Measurements from ENCODE around the gene IGFN1. TPM values are rescaled to one million over a fixed set of nuclear protein-coding genes. Genes with fewer than 3 reads are reported as not detected.

The IGFN1 gene
- total and polyA plus RNA-seq, 2 donors (not counting 3 experiments of a cell fraction or from before 2014, with no cell fraction given): not detected

DNA sequence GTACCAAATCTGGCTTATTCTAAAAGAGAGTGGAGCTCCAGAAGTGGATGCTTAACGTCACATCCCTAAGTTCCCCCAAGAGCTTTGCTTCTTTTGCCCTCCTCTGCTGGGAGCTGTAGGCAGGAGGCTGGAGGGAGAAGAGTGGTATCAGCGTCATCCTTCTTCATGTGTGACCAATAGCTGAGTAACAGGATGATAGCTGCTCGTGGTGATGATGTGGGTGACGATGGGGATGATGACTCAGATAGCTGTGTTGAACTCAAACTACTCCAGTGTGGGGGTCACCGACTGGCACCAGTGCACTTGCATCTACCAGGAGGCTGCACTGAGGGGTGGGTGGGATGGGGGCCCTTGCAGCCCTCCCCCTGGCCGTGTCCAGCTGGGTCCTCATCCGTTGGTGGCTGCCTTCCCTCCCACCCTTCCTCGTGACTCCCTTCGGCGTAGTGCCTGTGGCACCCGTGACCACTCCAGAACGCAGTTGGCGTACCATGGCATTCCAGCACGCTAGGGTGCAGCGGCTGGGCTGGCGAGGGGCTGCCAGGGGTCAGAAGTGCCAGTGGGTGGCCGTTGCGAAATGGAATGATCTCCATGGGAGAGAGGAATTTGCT lies 1.1 kb downstream of the IGFN1 start:
- H2AFZ ChIP-seq (ENCODE audit: low read depth, low read length): no peak overlapping the region
- H4K20me1 ChIP-seq (replicated peaks; ENCODE audit: control insufficient read depth, extremely low read depth, insufficient read depth, low read length): no peaks in the 10 kb centered on the region
- H3K79me2 ChIP-seq (ENCODE audit: control insufficient read depth, insufficient read depth, low read length): no peaks in the 10 kb centered on the region
- intact Hi-C loops (cut with micrococcal nuclease): no loop called here
- H3K4me3 ChIP-seq (replicated peaks in 1 of 3; ENCODE audit: insufficient read depth in 1 of 3, low read depth in 1 of 3, low read length in 3 of 3): no peak overlapping the region
- POLR2A ChIA-PET: no interaction called here
- peaks cover 5 to 13% of the 10 kb centered on the region in 2 experiments for H3K27me3 ChIP-seq (ENCODE audit: control insufficient read depth in 2 of 2, insufficient read depth in 2 of 2, low read length in 2 of 2)
- FAIRE-seq (no peak), DNase-seq (ENCODE audit: low read depth, low spot score) (peak; percentile 13)
- TF ChIP-seq MYC (IDR thresholded peaks at IDR 0.05; ENCODE audit: low read depth, low read length) (no peak), FOS (IDR thresholded peaks at IDR 0.05; ENCODE audit: borderline replicate concordance, insufficient read depth, low read length) (peak; percentile 35), EZH2 (IDR thresholded peaks at IDR 0.05; ENCODE audit: borderline replicate concordance, low read depth, low read length, severe bottlenecking) (no peak), POLR2AphosphoS5 (IDR thresholded peaks at IDR 0.05; ENCODE audit: insufficient read depth, low read depth, low read length) (no peak), JUN (IDR thresholded peaks at IDR 0.05; ENCODE audit: borderline replicate concordance, insufficient read depth, insufficient read length, low read depth) (peak; percentile 24), GATA2 (IDR thresholded peaks at IDR 0.05; ENCODE audit: insufficient read depth, insufficient read length, low read depth, low read length) (no peak), POLR2A (IDR thresholded peaks at IDR 0.05; ENCODE audit: low read depth, low read length) (no peak)
- TF ChIP-seq, protein P1, sequence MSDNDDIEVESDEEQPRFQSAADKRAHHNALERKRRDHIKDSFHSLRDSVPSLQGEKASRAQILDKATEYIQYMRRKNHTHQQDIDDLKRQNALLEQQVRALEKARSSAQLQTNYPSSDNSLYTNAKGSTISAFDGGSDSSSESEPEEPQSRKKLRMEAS (IDR thresholded peaks at IDR 0.05; ENCODE audit: insufficient read depth, insufficient read length): no peak
- TF ChIP-seq, protein P2, sequence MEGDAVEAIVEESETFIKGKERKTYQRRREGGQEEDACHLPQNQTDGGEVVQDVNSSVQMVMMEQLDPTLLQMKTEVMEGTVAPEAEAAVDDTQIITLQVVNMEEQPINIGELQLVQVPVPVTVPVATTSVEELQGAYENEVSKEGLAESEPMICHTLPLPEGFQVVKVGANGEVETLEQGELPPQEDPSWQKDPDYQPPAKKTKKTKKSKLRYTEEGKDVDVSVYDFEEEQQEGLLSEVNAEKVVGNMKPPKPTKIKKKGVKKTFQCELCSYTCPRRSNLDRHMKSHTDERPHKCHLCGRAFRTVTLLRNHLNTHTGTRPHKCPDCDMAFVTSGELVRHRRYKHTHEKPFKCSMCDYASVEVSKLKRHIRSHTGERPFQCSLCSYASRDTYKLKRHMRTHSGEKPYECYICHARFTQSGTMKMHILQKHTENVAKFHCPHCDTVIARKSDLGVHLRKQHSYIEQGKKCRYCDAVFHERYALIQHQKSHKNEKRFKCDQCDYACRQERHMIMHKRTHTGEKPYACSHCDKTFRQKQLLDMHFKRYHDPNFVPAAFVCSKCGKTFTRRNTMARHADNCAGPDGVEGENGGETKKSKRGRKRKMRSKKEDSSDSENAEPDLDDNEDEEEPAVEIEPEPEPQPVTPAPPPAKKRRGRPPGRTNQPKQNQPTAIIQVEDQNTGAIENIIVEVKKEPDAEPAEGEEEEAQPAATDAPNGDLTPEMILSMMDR (IDR thresholded peaks at IDR 0.05; ENCODE audit: extremely low read depth in 1 of 2, insufficient read depth in 1 of 2, low read depth in 1 of 2, low read length in 2 of 2): no peak
- no peak overlapping the region for H3K9ac ChIP-seq (replicated peaks; ENCODE audit: extremely low read depth, insufficient read depth, low read length)
- no peaks in the 10 kb centered on the region for H3K9me1 ChIP-seq (replicated peaks; ENCODE audit: control insufficient read depth, extremely low read depth, insufficient read depth, low read length)
- no TSS peak for BruUV-seq (replicated peaks)
- H3K36me3 ChIP-seq (ENCODE audit: control insufficient read depth in 2 of 2, extremely low read depth in 1 of 2, insufficient read depth in 2 of 2, low read length in 2 of 2): no peaks in the 10 kb centered on the region
- H3K4me2 ChIP-seq (ENCODE audit: insufficient read depth, low read length): no peak overlapping the region
- no peak overlapping the region for H3K27ac ChIP-seq (ENCODE audit: insufficient read depth, low read depth, low read length)
- no peaks in the 10 kb centered on the region for H3K4me1 ChIP-seq (ENCODE audit: control insufficient read depth, extremely low read depth, insufficient read depth, low read length)
- H3K9me3 ChIP-seq (replicated peaks; ENCODE audit: control insufficient read depth, insufficient read depth, low read length): no peaks in the 10 kb centered on the region
- CTCF ChIA-PET: interaction anchor here (2.1 kb wide), 1 partner anchor 31 kb away, joined by 7 read pairs; no protein-coding TSS in a partner anchor
- dilution Hi-C loops (cut with MboI; ENCODE audit: extremely low pct_ligation_motif_present, low sequenced_read_pairs): no loop called here

Data from endothelial cell of umbilical vein (primary cell).